Brain microvascular endothelial cell (primary cell): ENCODE data around the gene TERT.

Experiments
- DNase-seq: peaks from one replicate; pipeline ENCODE4 v3.0.0-alpha.2; 2020
- H3K27ac ChIP-seq: fragments of 250-450 bp; sonication (Bioruptor Pico); 2 replicates; pipeline ENCODE4 v1.5.1; 2020; ENCODE audit warnings: mild to moderate bottlenecking, moderate library complexity
- H3K27me3 ChIP-seq: fragments of 250-450 bp; sonication (Bioruptor Pico); replicated peaks from 2 replicates; pipeline ENCODE4 v1.5.1; 2020; ENCODE audit warnings: mild to moderate bottlenecking
- H3K36me3 ChIP-seq: fragments of 250-450 bp; sonication (Bioruptor Pico); replicated peaks from 2 replicates; pipeline ENCODE4 v1.5.1; 2020; ENCODE audit warnings: mild to moderate bottlenecking
- H3K4me3 ChIP-seq: 2 replicates; pipeline ENCODE4 v1.5.1; 2011; ENCODE audit warnings: low read depth, mild to moderate bottlenecking, control low read depth, low read length, moderate library complexity
- in situ Hi-C: cut with HindIII; loops from 2 replicates; pipeline ENCODE4 v1.10.0; 2017; ENCODE audit warnings: low sequenced_read_pairs, low pct_ligation_motif_present
- TF ChIP-seq, protein P1 (sequence below): IDR thresholded peaks from 2 replicates; pipeline ENCODE4 v1.5.1; 2011; ENCODE audit warnings: low read depth, mild to moderate bottlenecking, moderate library complexity, low read length, control low read depth, inconsistent platforms; ENCODE audit errors: missing control alignments

The TERT gene

DNA sequence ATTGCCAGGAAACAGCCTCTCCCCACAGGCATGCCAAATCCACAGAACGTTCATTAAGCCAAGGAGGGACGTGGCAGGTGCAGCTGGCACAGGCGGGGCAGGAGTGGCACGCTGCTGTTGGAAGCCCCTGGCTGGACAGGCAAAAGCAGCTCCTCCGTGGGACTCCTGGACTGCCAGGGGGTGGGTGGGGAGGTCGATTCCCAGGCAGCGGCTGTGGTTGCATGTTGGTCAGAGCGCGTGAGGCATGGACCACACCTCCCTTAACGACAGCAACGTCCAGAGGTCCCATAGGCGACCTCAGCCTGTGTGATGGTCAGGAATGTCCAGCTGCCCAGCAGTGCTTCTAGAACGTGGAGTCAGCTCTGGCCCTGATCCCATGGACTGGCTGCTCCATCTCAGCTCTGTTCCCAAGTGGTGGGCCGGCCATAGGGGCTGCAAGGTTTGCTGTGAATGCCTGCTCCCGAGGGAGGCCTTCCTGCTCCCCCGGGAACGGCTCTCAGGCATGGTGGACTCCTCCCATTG lies 86.6 kb downstream of the TERT start:
- H3K4me3 ChIP-seq, result no peak overlapping the region
- TF ChIP-seq, protein P1, sequence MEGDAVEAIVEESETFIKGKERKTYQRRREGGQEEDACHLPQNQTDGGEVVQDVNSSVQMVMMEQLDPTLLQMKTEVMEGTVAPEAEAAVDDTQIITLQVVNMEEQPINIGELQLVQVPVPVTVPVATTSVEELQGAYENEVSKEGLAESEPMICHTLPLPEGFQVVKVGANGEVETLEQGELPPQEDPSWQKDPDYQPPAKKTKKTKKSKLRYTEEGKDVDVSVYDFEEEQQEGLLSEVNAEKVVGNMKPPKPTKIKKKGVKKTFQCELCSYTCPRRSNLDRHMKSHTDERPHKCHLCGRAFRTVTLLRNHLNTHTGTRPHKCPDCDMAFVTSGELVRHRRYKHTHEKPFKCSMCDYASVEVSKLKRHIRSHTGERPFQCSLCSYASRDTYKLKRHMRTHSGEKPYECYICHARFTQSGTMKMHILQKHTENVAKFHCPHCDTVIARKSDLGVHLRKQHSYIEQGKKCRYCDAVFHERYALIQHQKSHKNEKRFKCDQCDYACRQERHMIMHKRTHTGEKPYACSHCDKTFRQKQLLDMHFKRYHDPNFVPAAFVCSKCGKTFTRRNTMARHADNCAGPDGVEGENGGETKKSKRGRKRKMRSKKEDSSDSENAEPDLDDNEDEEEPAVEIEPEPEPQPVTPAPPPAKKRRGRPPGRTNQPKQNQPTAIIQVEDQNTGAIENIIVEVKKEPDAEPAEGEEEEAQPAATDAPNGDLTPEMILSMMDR, result no peak
- H3K27me3 ChIP-seq, result peaks cover 28% of the 10 kb centered on the region
- DNase-seq, result no peak
- H3K27ac ChIP-seq, result no peak overlapping the region
- no peaks in the 10 kb centered on the region for H3K36me3 ChIP-seq
- in situ Hi-C loops, result loop anchor here (25.0 kb wide), 1 partner anchor 104 kb away; no protein-coding TSS in a partner anchor

DNA sequence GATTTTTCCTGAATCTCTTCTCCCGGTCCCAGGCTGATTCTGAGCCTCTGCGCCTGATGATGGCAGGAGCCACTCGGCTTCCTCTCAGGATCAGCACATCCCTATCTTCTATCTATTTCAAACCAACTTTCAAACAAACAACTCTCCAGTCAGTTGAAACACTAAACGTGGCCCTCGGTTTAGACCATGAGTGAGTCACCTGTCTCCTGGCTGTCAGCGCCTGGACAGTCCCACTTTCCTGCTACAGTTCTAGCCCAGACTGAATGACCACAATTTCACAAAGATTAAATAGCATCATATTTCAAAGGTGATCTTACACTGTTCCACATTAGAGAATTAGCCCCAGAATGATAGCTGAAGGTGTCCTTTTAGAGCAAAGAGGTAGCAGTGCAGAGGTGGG lies 87.3 kb downstream of the TERT start:
- Histone ChIP-seq H3K27me3 (peaks cover 28% of the 10 kb centered on the region), H3K36me3 (no peaks in the 10 kb centered on the region)
- no peak for DNase-seq

DNA sequence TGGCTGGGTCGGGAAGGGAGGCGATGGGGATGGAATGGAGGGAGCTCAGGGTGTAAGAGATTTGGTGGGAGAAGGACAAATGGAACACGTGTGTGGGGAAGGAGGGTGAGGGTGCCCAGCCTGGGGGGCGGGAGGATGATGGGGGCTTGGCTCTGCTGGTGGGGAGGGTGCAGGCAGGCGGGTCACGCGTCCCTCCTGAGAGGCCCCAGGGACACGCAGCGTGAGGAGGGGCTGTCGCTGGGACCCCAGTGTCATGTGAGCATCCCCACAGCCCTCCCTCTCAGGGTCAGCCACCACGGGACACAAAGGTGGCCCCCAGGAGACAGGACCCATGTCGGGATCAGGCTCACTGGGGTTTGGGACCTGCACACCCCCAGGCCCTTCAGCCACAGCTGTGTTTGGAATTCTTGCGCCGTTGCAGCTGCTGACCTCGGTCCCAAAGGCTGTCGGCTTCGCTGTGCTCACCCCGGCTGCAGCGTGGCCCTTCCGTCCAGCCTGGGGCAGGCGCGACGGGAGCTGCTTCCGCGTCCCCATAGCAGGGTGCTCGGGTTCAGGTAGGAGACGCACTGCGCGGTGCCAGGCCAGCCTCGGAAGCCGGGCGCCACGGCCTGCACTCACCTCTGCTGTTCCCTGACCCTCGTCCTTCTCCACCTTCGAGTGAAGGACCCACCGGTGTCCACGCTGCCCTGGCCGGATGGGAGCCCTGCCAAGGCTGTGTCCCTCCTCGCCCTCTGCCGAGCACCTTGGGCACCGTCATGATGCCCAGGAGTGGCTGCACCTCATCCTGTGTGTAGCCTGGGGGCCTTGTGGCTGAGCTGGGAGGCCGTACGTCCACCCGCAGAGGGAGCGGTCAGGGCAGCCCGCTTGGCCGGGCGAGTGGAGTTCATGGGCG lies 88.1 kb downstream of the TERT start:
- H3K36me3 ChIP-seq, result no peaks in the 10 kb centered on the region
- no peak overlapping the region for H3K27ac ChIP-seq
- no peak for DNase-seq
- H3K27me3 ChIP-seq, result peaks cover 28% of the 10 kb centered on the region
- in situ Hi-C loops, result loop anchor here (25.0 kb wide), 1 partner anchor 106 kb away; no protein-coding TSS in a partner anchor
- TF ChIP-seq, protein P1, result no peak
- no peak overlapping the region for H3K4me3 ChIP-seq

More for the DNA sequence above, 87.3 kb downstream of the TERT start:
- in situ Hi-C loops, result loop anchor here (25.0 kb wide), 1 partner anchor 105 kb away; no protein-coding TSS in a partner anchor
- TF ChIP-seq, protein P1, result no peak
- Histone ChIP-seq H3K4me3 (no peak overlapping the region), H3K27ac (no peak overlapping the region)

DNA sequence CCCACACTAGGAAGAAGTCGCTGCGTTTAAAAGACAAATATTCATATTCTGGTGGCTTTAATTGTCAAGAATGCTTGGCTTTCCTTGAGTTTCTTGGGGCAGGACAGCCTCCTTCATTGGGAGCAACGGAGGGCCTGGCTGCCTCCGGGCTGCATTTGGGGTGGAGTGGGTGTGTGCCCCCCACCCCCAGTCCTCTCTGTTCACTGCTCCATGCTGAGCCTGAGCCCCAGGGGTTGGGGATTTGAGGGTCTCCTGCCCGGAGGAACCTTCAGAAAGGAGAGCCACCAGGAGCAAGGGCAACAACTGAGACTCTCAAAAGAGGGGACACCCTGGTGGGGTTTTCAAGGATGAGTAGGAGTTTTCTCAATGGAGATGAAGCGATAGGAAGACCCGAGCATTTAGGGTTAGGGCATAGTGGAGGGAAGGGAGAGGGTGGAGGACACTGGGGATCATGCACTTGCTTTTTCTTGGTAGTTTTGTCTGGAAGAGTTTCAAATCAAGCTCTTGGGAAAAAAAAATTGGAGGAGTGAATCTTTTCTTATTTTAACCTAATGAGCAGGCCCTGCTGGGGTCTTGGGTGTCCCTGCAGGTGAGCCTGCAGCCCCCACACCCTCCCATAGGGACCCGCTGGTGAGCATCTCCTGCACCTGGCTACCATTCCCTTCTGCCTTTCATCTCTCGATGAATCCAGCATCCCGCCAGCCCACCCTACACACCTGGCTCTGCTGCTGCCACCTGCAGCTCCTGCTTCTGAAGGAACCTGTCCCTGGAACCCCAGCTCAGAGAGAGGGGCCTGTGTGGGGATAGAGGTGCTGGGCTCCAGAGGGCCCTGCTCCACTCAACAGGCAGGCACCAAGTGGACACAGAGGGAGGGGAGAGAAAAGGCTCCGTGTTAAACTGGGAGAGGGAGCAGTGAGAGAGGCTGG lies 89.3 kb downstream of the TERT start:
- in situ Hi-C loops, result loop anchor here (25.0 kb wide), 1 partner anchor 107 kb away; no protein-coding TSS in a partner anchor

DNA sequence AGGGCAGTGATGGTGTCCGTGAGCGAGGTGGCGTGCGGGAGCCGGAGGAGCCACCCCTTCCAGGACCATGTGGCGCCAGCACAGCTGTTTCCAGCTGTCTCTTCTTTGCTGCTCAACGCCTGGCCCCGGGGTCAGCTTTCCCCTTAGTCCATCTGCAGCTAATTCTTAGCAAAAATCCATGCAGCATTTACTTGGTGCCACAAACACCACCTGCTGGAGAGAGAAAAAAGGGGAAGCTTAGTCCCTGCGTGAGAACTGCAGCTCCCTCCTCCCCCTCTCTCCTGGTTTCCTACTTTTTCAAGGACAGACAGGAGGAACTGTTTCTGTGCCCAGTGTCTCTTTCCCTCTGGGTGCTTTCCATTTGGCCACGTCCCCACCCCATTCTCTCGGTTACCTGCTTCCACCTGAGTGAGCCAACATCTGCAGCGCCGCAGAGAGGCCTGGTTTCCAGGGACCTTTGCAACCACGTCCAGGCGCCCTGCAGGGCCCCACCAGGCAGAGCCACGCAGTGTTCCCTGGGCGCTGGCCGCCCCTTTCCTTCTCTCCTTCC lies 90.1 kb downstream of the TERT start:
- Histone ChIP-seq H3K27ac (no peak overlapping the region), H3K36me3 (no peaks in the 10 kb centered on the region), H3K27me3 (peaks cover 30% of the 10 kb centered on the region), H3K4me3 (no peak overlapping the region)
- in situ Hi-C loops, result loop anchor here (25.0 kb wide), 1 partner anchor 108 kb away; no protein-coding TSS in a partner anchor
- TF ChIP-seq, protein P1, result peak; percentile 50
- DNase-seq, result peak; percentile 12

More for the DNA sequence above, 89.3 kb downstream of the TERT start:
- no peak overlapping the region for H3K27ac ChIP-seq
- no peak overlapping the region for H3K4me3 ChIP-seq
- TF ChIP-seq, protein P1, result no peak
- DNase-seq, result no peak
- no peaks in the 10 kb centered on the region for H3K36me3 ChIP-seq
- peaks cover 30% of the 10 kb centered on the region for H3K27me3 ChIP-seq
